ENCODE measurements around the gene CNTN5. TPM values are rescaled to one million over a fixed set of nuclear protein-coding genes. Genes with fewer than 3 reads are reported as not detected.

The CNTN5 gene
- total RNA-seq, 1 experiment from 2014 or later = 1.5 TPM

GRCh38 chr11:99671808-99672409, 651.2 kb downstream of the CNTN5 start:
- no peaks in the 10 kb centered on the region for H3K9me3 ChIP-seq
- no peaks in the 10 kb centered on the region for H3K36me3 ChIP-seq
- H3K4me3 ChIP-seq = no peak overlapping the region
- H3K27me3 ChIP-seq = no peaks in the 10 kb centered on the region
- DNase-seq = no peak

- H3K27me3 ChIP-seq = no peaks in the 10 kb centered on the region
- no peaks in the 10 kb centered on the region for H3K9me3 ChIP-seq
- no peaks in the 10 kb centered on the region for H3K36me3 ChIP-seq
- no peak for DNase-seq
- no peak overlapping the region for H3K4me3 ChIP-seq
These were observed 655.5 kb downstream of the CNTN5 start for GRCh38 chr11:99676292-99676691.

GRCh38 chr11:99682171-99682570, 661.4 kb downstream of the CNTN5 start:
- no peaks in the 10 kb centered on the region for H3K36me3 ChIP-seq
- no peak overlapping the region for H3K4me3 ChIP-seq
- no peaks in the 10 kb centered on the region for H3K27me3 ChIP-seq
- no peaks in the 10 kb centered on the region for H3K9me3 ChIP-seq
- no peak for DNase-seq

- Histone ChIP-seq H3K36me3 (no peaks in the 10 kb centered on the region), H3K9me3 (no peaks in the 10 kb centered on the region), H3K4me3 (no peak overlapping the region), H3K27me3 (no peaks in the 10 kb centered on the region)
- no peak for DNase-seq
These were observed 661.9 kb downstream of the CNTN5 start for GRCh38 chr11:99682646-99683045.

- Histone ChIP-seq H3K9me3 (no peaks in the 10 kb centered on the region), H3K4me3 (no peak overlapping the region), H3K27me3 (no peaks in the 10 kb centered on the region), H3K36me3 (no peaks in the 10 kb centered on the region)
- DNase-seq = no peak
These were observed 663.2 kb downstream of the CNTN5 start for GRCh38 chr11:99683933-99684332.

GRCh38 chr11:99686838-99687237, 666.1 kb downstream of the CNTN5 start:
- no peak for DNase-seq
- Histone ChIP-seq H3K4me3 (no peak overlapping the region), H3K27me3 (no peaks in the 10 kb centered on the region), H3K36me3 (no peaks in the 10 kb centered on the region), H3K9me3 (peaks cover 6% of the 10 kb centered on the region; the same call in 1 of the 2 replicates)

GRCh38 chr11:99687320-99687719, 666.6 kb downstream of the CNTN5 start:
- DNase-seq = no peak
- no peaks in the 10 kb centered on the region for H3K36me3 ChIP-seq
- H3K9me3 ChIP-seq = peaks cover 10% of the 10 kb centered on the region; the same call in 1 of the 2 replicates
- H3K4me3 ChIP-seq = no peak overlapping the region
- H3K27me3 ChIP-seq = no peaks in the 10 kb centered on the region

- H3K4me3 ChIP-seq = no peak overlapping the region
- peak; percentile 31 for DNase-seq
- peaks cover 11% of the 10 kb centered on the region; the same call in 1 of the 2 replicates for H3K9me3 ChIP-seq
- no peaks in the 10 kb centered on the region; the same call in 1 of the 2 replicates for H3K36me3 ChIP-seq
- no peaks in the 10 kb centered on the region for H3K27me3 ChIP-seq
These were observed 673.3 kb downstream of the CNTN5 start for GRCh38 chr11:99693941-99694492.

DNA sequence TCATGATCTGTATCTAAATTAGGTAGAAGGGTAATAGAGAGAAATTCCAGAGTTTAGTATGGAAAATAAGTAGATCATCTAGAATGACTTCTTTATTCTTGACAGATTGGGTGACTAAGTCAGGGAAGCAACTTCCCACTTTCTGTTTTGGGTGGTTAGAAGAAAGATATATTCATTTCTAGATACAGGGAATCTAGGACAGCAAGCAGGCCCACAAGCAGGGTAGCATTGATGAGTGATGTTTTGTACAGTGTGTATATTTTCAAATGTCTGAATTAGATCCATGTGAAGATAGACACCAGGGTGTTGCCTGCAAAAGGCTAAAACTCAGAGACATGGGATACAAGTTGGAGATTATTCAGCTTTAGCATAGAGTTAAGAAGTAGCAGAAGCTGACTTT, 674.4 kb downstream of the CNTN5 start:
- Histone ChIP-seq H3K4me3 (no peak overlapping the region), H3K27me3 (no peaks in the 10 kb centered on the region), H3K36me3 (no peaks in the 10 kb centered on the region; the same call in 1 of the 2 replicates), H3K9me3 (peaks cover 11% of the 10 kb centered on the region; the same call in 1 of the 2 replicates)
- DNase-seq = no peak

- H3K36me3 ChIP-seq = no peaks in the 10 kb centered on the region
- no peaks in the 10 kb centered on the region for H3K9me3 ChIP-seq
- H3K27me3 ChIP-seq = no peaks in the 10 kb centered on the region
- H3K4me3 ChIP-seq = no peak overlapping the region
- DNase-seq = no peak
These were observed 686.1 kb downstream of the CNTN5 start for GRCh38 chr11:99706848-99707247.

GRCh38 chr11:99708928-99709672, 688.4 kb downstream of the CNTN5 start:
- no peaks in the 10 kb centered on the region for H3K36me3 ChIP-seq
- no peaks in the 10 kb centered on the region for H3K9me3 ChIP-seq
- H3K27me3 ChIP-seq = no peaks in the 10 kb centered on the region
- no peak overlapping the region for H3K4me3 ChIP-seq
- no peak for DNase-seq

DNA sequence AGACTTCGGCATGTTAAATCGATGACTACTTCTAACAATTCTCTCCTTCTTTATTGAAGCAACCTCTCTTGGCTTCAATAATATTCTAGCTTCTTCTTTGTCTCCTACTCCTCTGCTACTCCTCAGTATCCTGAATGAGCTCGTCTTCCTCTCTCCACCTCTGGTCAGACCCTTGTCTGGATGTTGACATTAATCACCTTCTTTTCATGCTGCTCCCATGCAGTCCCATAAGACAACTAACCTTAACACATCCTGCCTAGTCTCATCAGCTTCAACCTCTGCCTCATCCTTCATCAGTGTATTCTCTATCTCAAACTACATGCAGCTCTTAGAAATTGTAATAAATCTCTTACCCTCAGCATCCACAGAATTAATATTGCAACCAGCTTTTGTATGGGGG, 695.6 kb downstream of the CNTN5 start:
- Histone ChIP-seq H3K9me3 (no peaks in the 10 kb centered on the region), H3K4me3 (no peak overlapping the region), H3K27me3 (no peaks in the 10 kb centered on the region), H3K36me3 (no peaks in the 10 kb centered on the region)
- no peak for DNase-seq

- no peaks in the 10 kb centered on the region for H3K36me3 ChIP-seq
- DNase-seq = no peak
- no peak overlapping the region for H3K4me3 ChIP-seq
- H3K9me3 ChIP-seq = no peaks in the 10 kb centered on the region
- H3K27me3 ChIP-seq = no peaks in the 10 kb centered on the region
These were observed 697.5 kb downstream of the CNTN5 start for GRCh38 chr11:99718291-99718690.

DNA sequence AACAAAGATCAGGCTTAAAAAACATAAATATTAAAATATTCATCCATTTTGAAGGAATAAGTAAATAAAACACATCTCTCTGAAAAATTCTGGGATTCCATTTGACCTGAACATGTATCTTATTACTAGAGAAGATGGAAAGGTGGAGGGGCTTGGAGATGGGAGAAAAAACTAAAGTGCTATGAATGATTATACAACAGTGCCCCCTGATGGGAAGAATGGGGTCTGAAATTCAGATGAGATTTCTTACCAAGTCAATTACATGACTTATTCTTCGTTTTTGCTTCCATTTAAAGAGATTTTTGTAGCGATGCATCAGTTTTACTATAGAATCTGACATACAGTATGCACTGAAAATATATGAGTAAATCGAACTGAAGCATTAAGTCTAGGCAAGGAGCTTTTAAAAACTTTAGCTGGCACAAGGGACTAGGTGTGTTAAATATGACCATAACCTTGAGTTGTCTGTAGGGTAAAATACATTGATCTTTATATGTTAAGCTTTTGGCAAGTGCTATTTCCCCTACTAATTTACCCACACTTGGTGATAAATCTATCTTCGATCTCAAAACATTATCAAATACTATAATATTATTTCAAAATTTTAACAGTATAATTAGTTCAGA, 718.8 kb downstream of the CNTN5 start:
- Histone ChIP-seq H3K9me3 (no peaks in the 10 kb centered on the region), H3K4me3 (no peak overlapping the region), H3K36me3 (no peaks in the 10 kb centered on the region), H3K27me3 (no peaks in the 10 kb centered on the region)
- no peak for DNase-seq

- DNase-seq = no peak
These were observed 721.8 kb downstream of the CNTN5 start for GRCh38 chr11:99742501-99742900.

GRCh38 chr11:99759787-99760186, 739.0 kb downstream of the CNTN5 start:
- H3K9me3 ChIP-seq = no peaks in the 10 kb centered on the region
- DNase-seq = no peak
- no peaks in the 10 kb centered on the region for H3K36me3 ChIP-seq
- H3K27me3 ChIP-seq = no peaks in the 10 kb centered on the region
- H3K4me3 ChIP-seq = no peak overlapping the region

More at GRCh38 chr11:99742501-99742900, 721.8 kb downstream of the CNTN5 start:
- H3K36me3 ChIP-seq = no peaks in the 10 kb centered on the region
- no peaks in the 10 kb centered on the region for H3K27me3 ChIP-seq
- H3K4me3 ChIP-seq = no peak overlapping the region
- H3K9me3 ChIP-seq = no peaks in the 10 kb centered on the region

DNA sequence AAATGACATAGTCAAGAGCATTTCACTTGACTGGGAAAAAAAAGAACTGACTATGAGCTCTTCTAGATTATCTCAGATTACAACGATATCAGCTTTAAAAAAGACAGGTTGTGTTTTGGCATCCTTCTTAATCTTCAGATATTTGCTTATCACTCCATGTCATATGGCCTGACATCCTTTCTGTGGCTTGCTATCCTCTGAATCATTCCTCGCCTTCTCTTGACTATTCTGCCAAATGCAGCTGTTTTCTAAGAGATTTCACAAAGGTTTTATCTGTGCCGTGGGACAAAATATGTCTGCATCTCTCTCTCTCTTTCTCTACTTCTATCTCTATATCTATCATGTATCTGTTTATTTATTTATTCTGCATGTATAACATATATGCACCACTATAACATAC, 746.1 kb downstream of the CNTN5 start:
- H3K9me3 ChIP-seq = no peaks in the 10 kb centered on the region
- no peak for DNase-seq
- no peaks in the 10 kb centered on the region for H3K36me3 ChIP-seq
- H3K27me3 ChIP-seq = no peaks in the 10 kb centered on the region
- no peak overlapping the region for H3K4me3 ChIP-seq

Data from MG63 (cell line).